Ovary (tissue), 9 donors: ENCODE measurements around the gene UBE2Q2. TPM values are rescaled to one million over a fixed set of nuclear protein-coding genes. Genes with fewer than 3 reads are reported as not detected.

Experiments used
- DNase-seq, 5 donors: peaks; one replicate each; pipeline ENCODE4 v3.0.0-alpha.2; 2019 to 2020
- H3K27ac ChIP-seq, 2 donors: fragments of 200-600 bp; one replicate each; pipeline versions ENCODE4 v1.5.1 to v1.8.0; 2019 to 2022
- H3K27me3 ChIP-seq: fragments of 200-600 bp; one replicate; pipeline ENCODE4 v1.8.0; 2022
- H3K36me3 ChIP-seq: fragments of 200-600 bp; sonication (generic); one replicate; pipeline ENCODE4 v1.5.1; 2019
- H3K4me1 ChIP-seq: one replicate; pipeline ENCODE4 v1.8.1; 2013; ENCODE audit warnings: mild to moderate bottlenecking, moderate library complexity; ENCODE audit not compliant: insufficient read depth
- H3K4me3 ChIP-seq: fragments of 200-600 bp; sonication (generic); one replicate; pipeline ENCODE4 v1.5.1; 2017
- H3K9me3 ChIP-seq, 2 donors: fragments of 200-600 bp in 1 of 2; sonication (generic) in 1 of 2; one replicate each; pipeline versions ENCODE4 v1.5.1 to v1.8.1; 2013 to 2019; ENCODE audit warnings: mild to moderate bottlenecking in 1 of 2, moderate library complexity in 1 of 2
- CTCF ChIP-seq, 3 donors: fragments of 450-650 bp in 2 of 3; fragments of 200-600 bp in 1 of 3; IDR thresholded peaks; one replicate each; pipeline versions ENCODE4 v1.5.1 to v1.8.0; 2016 to 2022; ENCODE audit warnings: antibody characterized with exemption in 3 of 3, mild to moderate bottlenecking in 1 of 3
- EP300 ChIP-seq: sonication (generic); formaldehyde crosslinking; IDR thresholded peaks from one replicate; pipeline ENCODE4 v1.6.1; 2017; ENCODE audit warnings: antibody characterized with exemption
- POLR2A ChIP-seq: fragments of 450-650 bp; IDR thresholded peaks from one replicate; pipeline ENCODE4 v1.6.1; 2017; ENCODE audit warnings: antibody characterized with exemption, mild to moderate bottlenecking, moderate library complexity
- WGBS, 3 donors: extraction: QIAGEN DNeasy Blood & Tissue Kit in 1 of 3; methylation state at CpG; one replicate each; pipeline versions ENCODE4 v1.1.5 to v1.1.7; 2013 to 2017; 5-methylcytosine and 5-hydroxymethylcytosine counted together
- intact Hi-C, 4 donors: fragments of 100-400 bp; cut with DNase I; formaldehyde crosslinking; loops; one replicate each; pipeline versions ENCODE4 v1.11.0 to v1.15.1; 2022 to 2023
- polyA plus RNA-seq, 2 donors: library from polyadenylated mRNA; stranded (reverse); fragments of 200-250 nt in 1 of 2; fragments of 350-450 nt in 1 of 2; fragmentation: Illumina TruSeq in 1 of 2; extraction: RNeasy Lipid Tissue Mini Kit (QIAGEN cat#74804) in 1 of 2; gene quantifications; one replicate each; pipeline ENCODE4 v1.2.3, GENCODE V29; 2013 to 2014
- total RNA-seq, 7 donors: library from RNA; depleted of rRNA in 2 of 7; stranded (reverse); fragments of >200 nt in 2 of 7; fragmentation: NEBNext Ultra II Directional in 3 of 7; extraction: Animal tissue kit (Norgen Biotek cat#: 25700) in 3 of 7; gene quantifications; one replicate each; pipeline versions ENCODE4 v1.1.0 to v1.2.4, GENCODE V29; 2016 to 2023
- donor health status: DM: no; HTN: no; CAD: no; lungs with moderate emphysema.
- donor health status: DM: no; HTN: no; CAD: no.
- donor health status: Bipolar disorder and iron deficiency.
- donor health status: DM: yes; HTN: yes; CAD: no.
- donor health status: DM: no; HTN: no; CAD: no.
- donor health status: DM: yes; HTN: yes; CAD: no.

UBE2Q2 gene
- total and polyA plus RNA-seq, 9 donors = 22.6 to 35.7 (median 31.0) TPM

DNA sequence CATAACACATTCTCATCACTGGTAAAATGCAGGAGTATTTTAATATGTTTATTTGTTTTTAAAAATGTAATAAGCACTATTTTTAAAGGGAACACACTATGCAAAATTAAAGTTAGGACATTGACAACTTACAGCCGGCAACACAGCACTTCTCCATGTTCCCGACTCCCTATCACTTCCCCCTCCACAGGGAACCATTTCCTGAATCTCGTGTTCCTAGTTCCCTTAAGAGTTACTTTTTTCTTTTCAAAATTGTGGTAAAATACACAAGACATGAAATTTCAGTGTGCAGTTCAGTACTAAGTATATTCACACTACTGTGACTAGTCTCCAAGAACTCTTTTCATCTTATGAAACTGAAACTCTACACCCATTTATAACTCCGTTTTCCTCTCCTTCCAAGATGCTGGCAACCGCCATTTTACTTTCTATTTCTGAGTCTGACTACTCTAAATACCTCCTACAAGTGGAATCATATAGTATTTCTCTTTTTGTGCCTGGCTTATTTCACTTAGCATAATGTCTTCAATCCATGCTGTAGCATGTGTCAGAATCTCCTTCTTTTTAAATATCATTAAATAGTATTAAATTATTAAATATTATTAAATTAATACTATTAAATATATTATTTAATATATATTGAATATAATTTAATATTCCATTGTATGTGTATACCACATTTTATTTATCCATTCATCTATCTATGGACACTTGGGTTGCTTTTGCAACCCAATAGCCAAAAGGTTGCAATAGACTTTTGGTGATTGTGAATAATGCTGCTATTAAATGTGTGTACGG, 25.9 kb upstream of the UBE2Q2 start:
- WGBS, 3 donors = 44 to 50% (median 47%) methylated on average over 6 of the region's 6 CpGs
- Histone ChIP-seq H3K4me1 (no peaks in the 10 kb centered on the region), H3K36me3 (no peaks in the 10 kb centered on the region), H3K4me3 (peak overlapping the region; percentile 24), H3K9me3 (no peaks in the 10 kb centered on the region), H3K27ac (no peak overlapping the region), H3K27me3 (no peaks in the 10 kb centered on the region)
- no peak for TF ChIP-seq POLR2A
- DNase-seq = no peak
- intact Hi-C loops = no loop called here

GRCh38 chr15:75820206-75820605, 23.0 kb upstream of the UBE2Q2 start:
- intact Hi-C loops = no loop called here
- Histone ChIP-seq H3K4me1 (no peaks in the 10 kb centered on the region), H3K36me3 (no peaks in the 10 kb centered on the region), H3K4me3 (no peak overlapping the region), H3K27ac (no peak overlapping the region), H3K9me3 (no peaks in the 10 kb centered on the region), H3K27me3 (no peaks in the 10 kb centered on the region)
- TF ChIP-seq EP300 (no peak), CTCF (IDR thresholded peaks at IDR 0.05) (no peak), POLR2A (no peak)
- no peak for DNase-seq
- 93 to 94% (median 93%) methylated on average over 2 of the region's 2 CpGs for WGBS, 3 donors

DNA sequence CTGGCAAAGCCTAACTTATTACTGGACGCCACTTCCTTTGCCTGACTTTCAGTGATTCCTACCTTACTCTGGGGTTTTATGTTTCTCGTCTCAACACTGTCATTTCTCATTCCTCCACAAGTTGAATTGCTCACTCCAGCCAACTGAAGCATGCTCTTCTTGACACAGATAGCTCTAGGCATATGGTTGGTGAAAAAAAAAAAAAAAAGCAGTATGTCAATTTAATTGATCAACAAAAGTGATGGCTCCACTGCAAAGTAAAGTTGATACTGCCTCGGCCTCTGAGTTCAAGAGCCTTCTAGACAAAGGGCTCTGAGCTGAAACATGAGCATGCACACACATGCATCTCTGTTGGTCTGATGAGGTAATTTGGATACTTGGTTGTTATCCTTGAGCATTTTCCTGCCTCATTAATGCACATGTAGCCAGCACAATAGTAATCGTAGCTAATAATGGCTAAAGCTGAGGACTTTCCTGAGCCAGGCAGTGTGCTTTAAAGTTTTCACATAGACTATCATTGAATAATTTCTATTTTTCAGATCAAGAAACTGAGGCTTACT, 21.4 kb upstream of the UBE2Q2 start:
- no peak overlapping the region for H3K4me3 ChIP-seq
- DNase-seq = no peak
- no peaks in the 10 kb centered on the region for H3K36me3 ChIP-seq
- intact Hi-C loops = no loop called here
- TF ChIP-seq CTCF (IDR thresholded peaks at IDR 0.05) (no peak), POLR2A (no peak), EP300 (no peak)
- WGBS, 3 donors = 92 to 96% (median 95%) methylated on average over 4 of the region's 4 CpGs
- no peaks in the 10 kb centered on the region for H3K27me3 ChIP-seq
- no peaks in the 10 kb centered on the region for H3K9me3 ChIP-seq
- no peak overlapping the region for H3K27ac ChIP-seq
- H3K4me1 ChIP-seq = no peaks in the 10 kb centered on the region

- no peak for DNase-seq
- TF ChIP-seq POLR2A (no peak), CTCF (IDR thresholded peaks at IDR 0.05) (no peak)
- no peaks in the 10 kb centered on the region for H3K36me3 ChIP-seq
- WGBS, 3 donors = 75 to 80% (median 77%) methylated on average over 5 of the region's 5 CpGs
- no peaks in the 10 kb centered on the region for H3K4me1 ChIP-seq
- H3K4me3 ChIP-seq = no peak overlapping the region
- H3K9me3 ChIP-seq = no peaks in the 10 kb centered on the region
- intact Hi-C loops = no loop called here
- H3K27me3 ChIP-seq = no peaks in the 10 kb centered on the region
- H3K27ac ChIP-seq = no peak overlapping the region
Measured at GRCh38 chr15:75822685-75823278, 20.5 kb upstream of the UBE2Q2 start.
